A673 (cell line): ENCODE results near the gene ARHGAP30. TPM values are rescaled to one million over a fixed set of nuclear protein-coding genes. Genes with fewer than 3 reads are reported as not detected.

Experiments used
- BruUV-seq: library from RNA; stranded (reverse); fragments of 400-500 nt; replicated peaks from 2 replicates; lab custom pipeline; 2021; lab: Mats Ljungman, UMichigan
- CTCF ChIA-PET: fragments of 300-600 bp; sonication (Branson Sonifier 250); formaldehyde crosslinking; loops from one replicate; lab custom pipeline; 2022; ENCODE audit warnings: antibody characterized with exemption; lab: Charles Lee
- POLR2A ChIA-PET: fragments of 300-600 bp; sonication (Branson Sonifier 250); formaldehyde crosslinking; loops from one replicate; lab custom pipeline; 2022; ENCODE audit warnings: antibody characterized with exemption; ENCODE audit not compliant: low non-redundant PET; lab: Charles Lee
- DNase-seq: peaks from one replicate; pipeline ENCODE4 v3.0.0-alpha.2; 2015; ENCODE audit warnings: low spot score
- H3K27ac ChIP-seq: fragments of 200-600 bp; sonication (generic); 2 replicates; pipeline ENCODE4 v1.5.1; 2016; ENCODE audit warnings: mixed run types, low read depth, mild to moderate bottlenecking, mixed read lengths, antibody characterized with exemption, low read length; ENCODE audit not compliant: poor library complexity, severe bottlenecking
- H3K27me3 ChIP-seq: fragments of 200-600 bp; sonication (generic); replicated peaks from 2 replicates; pipeline ENCODE4 v1.6.1; 2017; ENCODE audit warnings: mixed run types, low read depth, mild to moderate bottlenecking, mixed read lengths, antibody characterized with exemption, low read length; ENCODE audit not compliant: insufficient read depth, poor library complexity
- H3K36me3 ChIP-seq: fragments of 200-600 bp; sonication (generic); 2 replicates; pipeline ENCODE4 v1.6.1; 2016; ENCODE audit warnings: mixed run types, mild to moderate bottlenecking, mixed read lengths, antibody characterized with exemption, low read length; ENCODE audit not compliant: insufficient read depth, poor library complexity, severe bottlenecking
- H3K4me1 ChIP-seq: fragments of 200-600 bp; sonication (generic); 2 replicates; pipeline ENCODE4 v1.6.1; 2017; ENCODE audit warnings: mixed run types, mild to moderate bottlenecking, mixed read lengths, antibody characterized with exemption, low read length; ENCODE audit not compliant: insufficient read depth, poor library complexity, severe bottlenecking
- H3K4me3 ChIP-seq: fragments of 200-600 bp; sonication (generic); 2 replicates; pipeline ENCODE4 v1.5.1; 2016; ENCODE audit warnings: low read depth, mixed run types, mild to moderate bottlenecking, mixed read lengths, low read length; ENCODE audit not compliant: poor library complexity, severe bottlenecking
- H3K9me3 ChIP-seq: fragments of 200-600 bp; sonication (generic); 2 replicates; pipeline ENCODE4 v1.6.1; 2016; ENCODE audit warnings: mixed run types, low read depth, mild to moderate bottlenecking, mixed read lengths, antibody characterized with exemption, low read length; ENCODE audit not compliant: poor library complexity, severe bottlenecking
- EZH2 ChIP-seq: fragments of 200-600 bp; sonication (generic); IDR thresholded peaks from 2 replicates; pipeline ENCODE4 v1.6.1; 2017; ENCODE audit warnings: borderline replicate concordance, low read depth, mild to moderate bottlenecking, mixed read lengths, antibody characterized with exemption, low read length; ENCODE audit not compliant: poor library complexity, severe bottlenecking
- intact Hi-C: fragments of 100-400 bp; cut with micrococcal nuclease; formaldehyde crosslinking; loops from one replicate; pipeline ENCODE4 v1.10.0; 2022; ENCODE audit not compliant: unreplicated experiment
- total RNA-seq: library from RNA; stranded (reverse); gene quantifications from 2 replicates; pipeline ENCODE4 v1.2.3, GENCODE V29; 2021
- TF ChIP-seq, protein P1 (sequence below): fragments of 300-800, 200-600 bp; sonication (generic); conservative IDR thresholded peaks from 2 replicates; pipeline ENCODE4 v1.5.1; 2017; ENCODE audit warnings: low read depth, mild to moderate bottlenecking, antibody characterized with exemption, low read length, moderate library complexity, mixed read lengths

ARHGAP30 gene
- total RNA-seq, 1 experiment from 2014 or later: not detected

DNA sequence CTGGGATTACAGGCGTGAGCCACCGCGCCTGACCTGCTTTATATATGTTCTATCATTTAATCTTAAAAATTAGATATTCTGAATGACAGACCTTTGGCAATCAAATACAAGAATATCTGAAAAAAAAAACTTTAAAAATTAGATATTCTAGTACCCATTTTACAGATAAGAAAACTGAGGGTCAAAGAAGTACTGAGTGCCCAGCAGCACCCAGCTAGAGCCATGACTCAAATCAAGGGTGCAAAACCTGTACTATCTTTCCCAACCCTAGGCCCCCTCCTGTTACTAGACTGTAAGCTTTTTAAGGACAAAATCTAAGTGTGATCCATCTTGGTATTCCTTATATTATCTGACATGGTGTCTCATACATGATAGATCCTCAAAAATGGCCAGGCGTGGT is 8.3 kb downstream of the ARHGAP30 start:
- CTCF ChIA-PET: no interaction called here
- intact Hi-C loops: no loop called here
- Histone ChIP-seq H3K4me3 (no peak overlapping the region), H3K4me1 (no peaks in the 10 kb centered on the region), H3K27ac (no peak overlapping the region), H3K27me3 (peaks cover 9% of the 10 kb centered on the region), H3K9me3 (no peaks in the 10 kb centered on the region), H3K36me3 (no peaks in the 10 kb centered on the region)
- no peak for TF ChIP-seq EZH2
- TF ChIP-seq, protein P1, sequence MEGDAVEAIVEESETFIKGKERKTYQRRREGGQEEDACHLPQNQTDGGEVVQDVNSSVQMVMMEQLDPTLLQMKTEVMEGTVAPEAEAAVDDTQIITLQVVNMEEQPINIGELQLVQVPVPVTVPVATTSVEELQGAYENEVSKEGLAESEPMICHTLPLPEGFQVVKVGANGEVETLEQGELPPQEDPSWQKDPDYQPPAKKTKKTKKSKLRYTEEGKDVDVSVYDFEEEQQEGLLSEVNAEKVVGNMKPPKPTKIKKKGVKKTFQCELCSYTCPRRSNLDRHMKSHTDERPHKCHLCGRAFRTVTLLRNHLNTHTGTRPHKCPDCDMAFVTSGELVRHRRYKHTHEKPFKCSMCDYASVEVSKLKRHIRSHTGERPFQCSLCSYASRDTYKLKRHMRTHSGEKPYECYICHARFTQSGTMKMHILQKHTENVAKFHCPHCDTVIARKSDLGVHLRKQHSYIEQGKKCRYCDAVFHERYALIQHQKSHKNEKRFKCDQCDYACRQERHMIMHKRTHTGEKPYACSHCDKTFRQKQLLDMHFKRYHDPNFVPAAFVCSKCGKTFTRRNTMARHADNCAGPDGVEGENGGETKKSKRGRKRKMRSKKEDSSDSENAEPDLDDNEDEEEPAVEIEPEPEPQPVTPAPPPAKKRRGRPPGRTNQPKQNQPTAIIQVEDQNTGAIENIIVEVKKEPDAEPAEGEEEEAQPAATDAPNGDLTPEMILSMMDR: no peak
- no peak for DNase-seq
- no TSS peak for BruUV-seq
- POLR2A ChIA-PET: no interaction called here

DNA sequence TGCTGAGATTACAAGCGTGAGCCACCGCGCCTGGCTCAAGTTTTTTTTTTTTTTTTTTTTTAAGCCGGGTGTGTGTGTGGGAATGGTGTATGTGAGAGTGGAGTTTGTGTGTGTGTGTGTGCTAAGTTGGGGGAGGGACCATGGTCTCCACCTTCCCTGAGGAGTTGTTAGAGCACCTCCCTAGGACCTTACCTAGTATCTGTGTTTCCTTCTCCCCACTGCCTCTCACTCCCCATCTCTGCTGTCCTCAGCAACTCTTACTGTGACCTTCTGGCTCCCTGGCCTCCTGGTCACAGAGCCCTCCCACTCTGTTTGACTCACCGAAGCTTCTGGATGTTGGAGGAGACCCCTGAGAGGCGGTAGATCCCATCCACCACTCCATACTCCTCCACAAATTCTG is 10.4 kb downstream of the ARHGAP30 start:
- H3K4me1 ChIP-seq: no peaks in the 10 kb centered on the region
- H3K4me3 ChIP-seq: no peak overlapping the region
- peaks cover 4% of the 10 kb centered on the region for H3K27me3 ChIP-seq
- no peak overlapping the region for H3K27ac ChIP-seq
- CTCF ChIA-PET: no interaction called here
- POLR2A ChIA-PET: interaction anchor here (0.6 kb wide), 1 partner anchor 156 kb away, joined by 3 read pairs; no protein-coding TSS in a partner anchor
- BruUV-seq: no TSS peak
- TF ChIP-seq, protein P1: no peak
- TF ChIP-seq EZH2: no peak
- intact Hi-C loops: no loop called here
- no peaks in the 10 kb centered on the region for H3K9me3 ChIP-seq
- H3K36me3 ChIP-seq: no peaks in the 10 kb centered on the region
- no peak for DNase-seq

DNA sequence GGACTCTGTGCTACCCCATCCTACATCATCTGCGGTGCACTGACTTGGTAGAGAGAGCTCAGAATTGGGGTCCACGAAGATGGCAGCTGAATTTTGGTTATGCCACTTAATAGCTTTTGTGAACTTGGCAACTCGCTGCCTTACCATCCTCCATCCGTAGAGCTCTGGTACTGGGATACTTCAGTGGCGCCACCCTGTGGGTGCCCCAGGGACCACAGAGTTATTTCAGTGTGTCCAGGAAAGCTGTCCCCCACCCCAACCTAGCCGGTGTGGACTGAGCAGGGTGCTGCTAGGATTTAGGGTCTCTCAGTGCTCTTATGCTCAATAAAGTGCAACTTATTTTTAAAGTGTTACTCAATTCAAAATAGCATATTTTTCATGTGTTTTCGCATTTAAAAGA is 14.9 kb downstream of the ARHGAP30 start:
- CTCF ChIA-PET: no interaction called here

More for the DNA sequence above, 14.9 kb downstream of the ARHGAP30 start:
- no peaks in the 10 kb centered on the region for H3K36me3 ChIP-seq
- H3K27ac ChIP-seq: no peak overlapping the region
- peaks cover 13% of the 10 kb centered on the region for H3K4me1 ChIP-seq
- BruUV-seq: no TSS peak
- POLR2A ChIA-PET: no interaction called here
- intact Hi-C loops: no loop called here
- H3K9me3 ChIP-seq: no peaks in the 10 kb centered on the region
- no peaks in the 10 kb centered on the region for H3K27me3 ChIP-seq
- TF ChIP-seq, protein P1: peak; percentile 42
- no peak for TF ChIP-seq EZH2
- no peak overlapping the region for H3K4me3 ChIP-seq
- DNase-seq: no peak
